Activated naive CD4-positive, alpha-beta T cell (primary cell): ENCODE results near the gene PSD.
"Not testable (repeated sequence)": the region's sequence is repeated elsewhere in the genome, so short reads cannot be mapped to it uniquely, and the experiment has no call there.

Experiments
- DNase-seq, 4 experiments: peaks; one replicate each; lab custom pipeline; 2025; lab: John Stamatoyannopoulos, UW

PSD gene

GRCh38 chr10:102418622-102419268, at the start of gene PSD:
TSS of gene PSD (minus strand) at chr10:102418785. CDS start at chr10:102417038, 1,747 bp downstream.
- no peak for DNase-seq

- no peak for DNase-seq
These were observed 49.4 kb upstream of the PSD start for GRCh38 chr10:102467971-102468438.

DNA sequence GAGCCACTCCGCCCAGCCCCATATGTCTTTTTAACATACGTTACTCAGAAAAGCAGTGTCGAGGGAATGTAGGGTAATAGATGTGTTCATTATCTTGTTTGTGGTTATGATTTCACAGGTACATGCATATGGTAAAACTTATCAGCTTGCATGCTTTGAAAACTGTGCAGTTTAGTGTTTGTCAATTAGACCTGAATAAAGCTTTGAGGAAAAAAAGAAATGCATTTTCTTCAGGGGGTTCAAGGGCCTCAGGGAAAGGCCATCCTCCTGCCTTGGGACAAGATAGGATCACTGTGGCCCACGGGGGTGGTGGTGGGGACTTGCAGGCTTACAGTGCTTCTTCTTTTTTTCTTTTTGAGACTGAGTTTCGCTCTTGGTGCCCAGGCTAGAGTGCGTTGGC, 48.7 kb upstream of the PSD start:
- no peak for DNase-seq

- no peak for DNase-seq
These were observed 46.9 kb upstream of the PSD start for GRCh38 chr10:102465466-102465865.

DNA sequence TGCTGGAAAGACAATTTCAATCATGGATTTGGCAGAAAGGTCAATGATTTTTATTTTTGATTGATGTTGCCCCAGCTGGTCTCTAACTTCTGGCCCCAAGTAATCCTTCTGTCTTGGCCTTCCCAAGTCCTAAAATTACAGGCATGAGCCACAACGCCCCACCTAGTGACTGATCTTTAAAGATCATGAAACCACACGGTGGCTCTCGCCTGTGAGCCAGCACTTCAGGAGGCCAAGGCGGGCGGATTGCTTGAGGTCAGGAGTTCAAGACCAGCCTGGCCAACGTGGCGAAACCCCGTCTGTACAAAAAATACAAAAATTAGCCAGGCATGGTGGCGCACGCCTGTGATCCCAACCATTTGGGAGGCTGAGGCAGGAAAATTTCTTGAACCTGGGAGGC, 45.4 kb upstream of the PSD start:
- DNase-seq: no peak

- no peak for DNase-seq
These were observed 44.0 kb upstream of the PSD start for GRCh38 chr10:102462512-102463054.

GRCh38 chr10:102461187-102462054, 42.8 kb upstream of the PSD start:
- DNase-seq: peak; percentile 68 to 91 (median 80)

- no peak for DNase-seq
These were observed 42.2 kb upstream of the PSD start for GRCh38 chr10:102460836-102461186.

DNA sequence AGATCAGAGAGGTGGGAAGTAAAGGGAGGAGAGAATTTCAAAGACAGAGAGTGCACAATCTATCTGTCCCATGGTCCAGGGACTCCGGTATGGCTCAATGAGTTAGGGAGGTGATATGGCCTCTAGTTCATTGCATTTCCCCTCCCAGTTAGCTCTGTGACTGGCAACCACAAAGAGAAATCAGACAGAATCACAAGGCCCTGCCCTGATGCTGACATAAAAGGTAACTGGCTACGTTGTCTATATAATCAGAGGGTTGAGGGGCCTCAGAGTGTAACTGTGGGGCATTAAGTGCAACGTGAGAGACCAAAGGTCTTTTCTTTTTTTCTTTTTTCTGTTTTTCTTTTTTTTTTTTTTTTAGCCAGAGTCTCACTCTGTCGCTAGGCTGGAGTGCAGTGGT, 40.1 kb upstream of the PSD start:
- DNase-seq: no peak

DNA sequence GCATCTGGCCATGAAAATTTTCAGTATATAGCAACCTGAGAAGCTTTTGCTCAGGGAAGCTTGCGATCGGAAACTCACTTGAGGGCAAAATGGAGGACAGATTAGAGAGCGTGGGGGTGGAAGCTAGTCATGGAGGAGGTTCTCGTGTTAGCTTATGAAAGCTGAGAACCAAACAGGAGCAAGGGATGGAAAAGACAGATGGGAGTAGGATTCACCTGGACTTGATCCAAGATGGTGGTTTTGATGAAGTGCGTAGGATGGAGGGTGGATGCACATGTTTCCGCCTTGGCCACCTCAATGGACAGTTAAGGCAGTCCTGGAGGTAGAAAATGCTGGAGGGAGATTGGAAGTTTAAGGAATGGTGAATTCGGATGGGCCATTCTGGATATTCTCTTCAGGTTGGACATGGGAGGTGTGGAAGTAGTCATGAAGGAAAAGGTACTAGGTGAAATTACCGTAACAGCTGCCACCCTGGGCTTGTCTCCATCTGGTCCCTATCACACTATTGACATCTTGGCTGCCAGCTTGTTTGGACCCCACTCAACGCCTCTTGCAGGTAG, 39.1 kb upstream of the PSD start:
- DNase-seq: no peak

GRCh38 chr10:102455893-102456471, 37.4 kb upstream of the PSD start:
- no peak for DNase-seq

- not testable (repeated sequence) for DNase-seq
These were observed 36.3 kb upstream of the PSD start for GRCh38 chr10:102454662-102455487.

GRCh38 chr10:102453502-102453901, 34.9 kb upstream of the PSD start:
- DNase-seq: no peak

DNA sequence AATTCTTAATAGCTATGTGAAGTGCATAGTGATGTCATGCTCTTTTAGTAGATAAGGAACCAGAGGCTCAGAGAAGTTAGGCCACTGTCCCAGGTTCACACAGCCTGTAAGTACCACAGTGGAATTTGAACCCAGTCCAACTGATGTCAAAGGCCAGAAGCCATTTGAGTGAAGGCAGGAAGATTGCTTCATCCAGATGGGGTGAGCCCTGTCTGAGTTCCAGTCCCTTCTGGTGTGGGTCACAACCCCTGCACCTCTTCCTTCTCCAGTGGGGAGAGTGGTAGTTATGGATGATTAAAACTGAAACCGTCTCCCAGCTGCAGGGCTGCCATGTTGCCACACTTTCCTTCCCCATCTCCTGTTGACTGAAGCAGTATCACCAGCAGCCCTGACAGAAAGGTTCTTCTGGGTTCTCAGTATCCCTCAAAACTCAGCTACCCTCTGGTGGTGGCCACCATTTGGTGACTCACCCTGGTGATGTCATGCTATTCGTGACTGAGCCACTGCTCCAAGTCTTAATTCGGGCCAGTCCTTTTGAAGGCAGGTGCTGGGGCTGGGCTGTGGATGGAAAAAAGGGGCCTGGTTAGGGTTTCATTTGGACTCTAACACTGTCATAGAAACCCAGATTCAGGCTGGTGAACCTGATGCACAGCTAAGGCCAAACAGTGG, 34.2 kb upstream of the PSD start:
- no peak for DNase-seq

GRCh38 chr10:102451105-102451969, 32.8 kb upstream of the PSD start, which contains the start of gene C10orf95:
TSS of gene C10orf95 (minus strand) at chr10:102451543. CDS start at chr10:102451093, 450 bp downstream.
- DNase-seq: no peak

DNA sequence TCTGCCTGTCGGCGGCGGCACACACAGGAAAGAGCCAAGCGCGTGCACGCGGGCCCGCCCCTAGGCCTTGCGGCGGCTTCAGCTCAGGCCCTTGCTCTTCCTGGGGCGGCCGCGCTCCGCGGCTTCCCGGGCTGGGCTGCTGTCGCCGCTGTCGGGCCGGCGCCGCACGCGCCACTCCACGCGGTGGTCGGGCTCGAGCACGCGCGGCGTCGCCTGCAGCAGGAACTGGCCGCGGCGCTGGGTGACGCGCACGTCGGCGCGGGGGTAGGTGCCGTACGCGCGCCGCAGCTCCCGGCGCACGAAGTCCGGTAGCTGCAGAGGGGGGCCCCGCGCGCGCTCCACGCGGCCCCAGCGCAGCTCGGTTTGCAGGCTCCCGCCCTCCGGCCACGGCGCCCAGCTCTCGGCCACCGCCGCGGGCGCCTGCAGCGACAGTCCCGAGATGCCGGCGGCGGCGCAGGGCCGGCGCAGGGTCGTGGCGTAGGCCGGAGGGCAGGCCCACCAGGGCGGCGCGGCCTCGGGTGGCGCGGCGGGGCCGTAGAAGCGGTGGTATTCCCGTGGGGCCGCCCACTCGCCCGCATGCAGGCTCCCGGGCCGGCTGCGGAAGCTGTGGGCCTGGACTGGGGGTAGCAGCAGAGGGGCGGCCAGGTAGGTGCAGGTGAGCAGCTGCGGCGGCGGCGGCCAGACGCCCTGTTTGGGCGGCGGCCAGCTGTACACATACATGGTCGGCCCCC, 32.0 kb upstream of the PSD start:
- DNase-seq: peak; percentile 44 to 87 (median 66)

GRCh38 chr10:102450124-102450373, 31.5 kb upstream of the PSD start:
- DNase-seq: no peak

DNA sequence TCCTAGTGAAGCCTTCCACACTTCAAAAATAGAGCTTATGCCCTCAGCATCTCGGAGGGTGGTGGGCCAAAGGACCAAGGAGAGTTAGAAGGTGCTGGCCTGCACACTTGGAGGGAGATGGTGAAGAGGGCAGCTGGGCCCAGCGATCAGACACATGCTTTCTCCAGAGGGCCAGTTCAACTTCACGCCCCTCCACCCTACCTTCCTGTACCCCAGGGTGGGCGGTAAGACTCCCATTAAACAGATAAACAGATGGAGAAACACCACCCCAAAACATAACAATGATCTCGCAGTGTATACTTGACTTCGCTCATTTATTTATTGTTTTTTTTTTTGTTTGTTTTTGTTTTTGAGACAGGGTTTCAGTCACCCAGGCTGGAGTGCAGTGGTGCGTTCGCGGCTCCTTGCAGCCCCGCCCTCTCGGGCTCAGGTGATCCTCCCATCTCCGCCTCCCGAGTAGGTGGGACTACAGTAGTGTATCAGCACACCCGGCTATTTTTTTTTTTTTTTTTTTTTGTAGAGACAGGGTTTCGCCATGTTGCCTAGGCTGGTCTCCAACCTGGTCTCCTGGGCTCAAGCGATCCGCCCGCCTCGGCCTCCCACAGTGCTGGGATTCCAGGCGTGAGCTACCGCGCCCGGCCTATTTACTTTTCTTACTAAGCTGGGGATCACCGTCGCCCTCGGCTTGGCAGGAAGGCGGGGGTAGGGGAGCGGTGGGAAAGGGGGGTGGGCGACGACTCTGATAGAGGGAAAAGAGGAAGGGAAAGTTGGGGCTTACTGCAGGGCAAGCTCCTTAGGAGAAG, 30.9 kb upstream of the PSD start:
- peak; percentile 42 to 81 (median 56) for DNase-seq

- DNase-seq: no peak
These were observed 26.3 kb upstream of the PSD start for GRCh38 chr10:102444851-102445250.
